Urinary bladder (tissue), 4 donors: ENCODE measurements around the gene DACH1. TPM values are rescaled to one million over a fixed set of nuclear protein-coding genes. Genes with fewer than 3 reads are reported as not detected.
A peak's percentile ranks its signal among the peaks of the same experiment; 100 is the strongest.
"Not testable (repeated sequence)": the region's sequence is repeated elsewhere in the genome, so short reads cannot be mapped to it uniquely, and the experiment has no call there.

ENCODE experiments used
- DNase-seq: peaks from one replicate; pipeline ENCODE4 v3.0.0-alpha.2; 2015; ENCODE audit errors: extremely low spot score
- H3K27ac ChIP-seq: one replicate; pipeline ENCODE4 v1.5.1; 2013; ENCODE audit warnings: low read depth, mild to moderate bottlenecking, moderate library complexity
- H3K36me3 ChIP-seq: one replicate; pipeline ENCODE4 v1.6.1; 2013; ENCODE audit warnings: mild to moderate bottlenecking, moderate library complexity; ENCODE audit not compliant: insufficient read depth
- H3K4me1 ChIP-seq: one replicate; pipeline ENCODE4 v1.6.1; 2013; ENCODE audit warnings: mild to moderate bottlenecking, moderate library complexity; ENCODE audit not compliant: insufficient read depth
- H3K4me3 ChIP-seq: one replicate; pipeline ENCODE4 v1.5.1; 2013; ENCODE audit warnings: low read depth, low read length
- WGBS: extraction: QIAGEN DNeasy Blood & Tissue Kit; methylation state at CpG from one replicate; pipeline ENCODE4 v1.1.7; 2013; 5-methylcytosine and 5-hydroxymethylcytosine counted together
- polyA plus RNA-seq: library from polyadenylated mRNA; stranded (reverse); fragments of 200-250 nt; gene quantifications from one replicate; pipeline ENCODE4 v1.2.3, GENCODE V29; 2013
- total RNA-seq: library from RNA; depleted of rRNA; stranded (reverse); fragments of >200 nt; gene quantifications from one replicate; pipeline ENCODE4 v1.2.3, GENCODE V29; 2014
- donor health status: healthy with polysubstance abuse.
- donor health status: healthy.

DACH1 gene
- total and polyA plus RNA-seq, 2 donors = 2.8 to 26.4 TPM

DNA sequence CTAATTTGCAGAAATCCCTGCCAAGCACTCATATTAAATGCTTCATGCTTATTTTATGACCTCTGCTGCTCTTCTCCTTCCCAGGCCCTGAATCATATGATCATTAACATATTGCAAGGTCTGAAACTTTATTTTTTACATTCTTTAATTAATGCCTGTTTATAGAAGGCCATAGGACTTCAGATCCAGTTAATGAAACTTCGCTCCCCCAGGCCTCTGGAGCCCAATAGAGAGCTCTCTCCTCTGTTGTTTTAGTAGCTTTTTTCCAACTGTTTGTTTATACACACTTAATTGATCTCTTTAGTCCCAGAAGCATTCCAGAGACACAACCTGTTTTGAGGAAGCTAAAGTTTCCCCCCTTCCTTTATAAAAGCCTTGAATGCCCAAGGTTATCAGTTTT is 68.3 kb downstream of the DACH1 start:
- no peak for DNase-seq
- H3K36me3 ChIP-seq = no peaks in the 10 kb centered on the region
- WGBS = 85% methylated on average over 1 of the region's 1 CpG
- no peak overlapping the region for H3K27ac ChIP-seq
- no peak overlapping the region for H3K4me3 ChIP-seq
- no peaks in the 10 kb centered on the region for H3K4me1 ChIP-seq

GRCh38 chr13:71797517-71797916 is 69.5 kb downstream of the DACH1 start:
- Histone ChIP-seq H3K36me3 (no peaks in the 10 kb centered on the region), H3K27ac (no peak overlapping the region), H3K4me3 (no peak overlapping the region), H3K4me1 (no peaks in the 10 kb centered on the region)
- no peak for DNase-seq
- 40% methylated on average over 5 of the region's 5 CpGs for WGBS

DNA sequence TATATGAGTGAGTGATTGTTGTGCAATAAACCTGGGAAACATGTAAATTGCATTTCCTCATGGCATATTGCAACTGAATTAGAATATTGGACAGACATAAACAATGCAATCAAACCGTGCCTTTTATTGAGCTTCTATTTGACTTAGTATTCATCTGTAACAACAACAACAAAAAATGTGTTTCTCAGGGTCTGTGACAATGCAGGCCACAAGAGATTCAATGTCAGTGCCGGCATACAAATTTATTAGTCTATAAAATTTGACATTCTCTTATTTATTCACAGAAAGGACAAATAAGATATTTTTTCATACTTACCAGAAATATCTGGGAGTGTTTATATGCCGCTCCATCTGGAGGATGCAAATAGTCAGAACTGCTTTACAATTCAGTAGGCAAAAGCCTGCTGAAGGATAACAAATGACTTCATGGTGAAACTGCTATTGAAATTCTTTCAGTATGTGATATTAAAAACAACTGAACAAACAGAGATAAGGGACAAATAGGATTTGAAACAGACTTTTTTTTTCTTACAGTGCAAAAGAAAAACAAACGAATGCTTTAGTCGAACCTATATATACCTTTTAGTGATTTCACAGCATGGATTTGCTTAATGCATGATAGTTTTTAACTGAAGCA is 77.2 kb downstream of the DACH1 start:
- 39% methylated on average over 5 of the region's 5 CpGs for WGBS
- Histone ChIP-seq H3K36me3 (no peaks in the 10 kb centered on the region), H3K27ac (peak overlapping the region; percentile 10), H3K4me3 (no peak overlapping the region), H3K4me1 (no peaks in the 10 kb centered on the region)
- no peak for DNase-seq

- no peak for DNase-seq
- Histone ChIP-seq H3K4me3 (no peak overlapping the region), H3K4me1 (no peaks in the 10 kb centered on the region), H3K27ac (no peak overlapping the region), H3K36me3 (no peaks in the 10 kb centered on the region)
Measured at GRCh38 chr13:71789037-71789436, 78.0 kb downstream of the DACH1 start.

- no peaks in the 10 kb centered on the region for H3K4me1 ChIP-seq
- H3K27ac ChIP-seq = no peak overlapping the region
- no peak overlapping the region for H3K4me3 ChIP-seq
- DNase-seq = no peak
- no peaks in the 10 kb centered on the region for H3K36me3 ChIP-seq
- 60% methylated on average over 9 of the region's 9 CpGs for WGBS
Measured at GRCh38 chr13:71787414-71787813, 79.6 kb downstream of the DACH1 start.

- Histone ChIP-seq H3K4me1 (no peaks in the 10 kb centered on the region), H3K36me3 (no peaks in the 10 kb centered on the region), H3K27ac (no peak overlapping the region), H3K4me3 (no peak overlapping the region)
- DNase-seq = no peak
- WGBS = 67% methylated on average over 4 of the region's 4 CpGs
Measured at GRCh38 chr13:71786875-71787274, 80.1 kb downstream of the DACH1 start.

- DNase-seq = no peak
Measured at GRCh38 chr13:71785361-71785760, 81.6 kb downstream of the DACH1 start.

GRCh38 chr13:71780546-71780945 is 86.5 kb downstream of the DACH1 start:
- Histone ChIP-seq H3K27ac (no peak overlapping the region), H3K4me3 (no peak overlapping the region), H3K36me3 (no peaks in the 10 kb centered on the region), H3K4me1 (no peaks in the 10 kb centered on the region)
- WGBS = 93% methylated on average over 5 of the region's 5 CpGs
- no peak for DNase-seq

More at GRCh38 chr13:71785361-71785760, 81.6 kb downstream of the DACH1 start:
- H3K36me3 ChIP-seq = no peaks in the 10 kb centered on the region
- no peaks in the 10 kb centered on the region for H3K4me1 ChIP-seq
- H3K4me3 ChIP-seq = no peak overlapping the region
- 91% methylated on average over 2 of the region's 2 CpGs for WGBS
- no peak overlapping the region for H3K27ac ChIP-seq

DNA sequence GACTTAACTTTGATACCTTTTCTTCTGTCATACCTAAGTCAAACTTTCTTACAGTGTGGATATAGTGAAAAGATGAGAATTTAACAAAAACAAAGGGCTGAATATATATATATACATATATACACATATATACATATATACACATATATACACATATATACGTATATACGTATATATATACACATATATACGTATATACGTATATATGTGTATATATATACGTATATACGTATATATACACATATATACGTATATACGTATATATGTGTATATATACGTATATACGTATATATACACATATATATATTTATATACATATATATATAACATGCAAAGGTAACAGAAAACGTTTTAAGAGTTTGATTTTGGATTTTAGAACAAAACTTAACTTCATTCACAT is 88.0 kb downstream of the DACH1 start:
- H3K27ac ChIP-seq, H3K4me3 ChIP-seq, H3K36me3 ChIP-seq, DNase-seq, H3K4me1 ChIP-seq: not testable (repeated sequence)
- 91% methylated on average over 11 of the region's 11 CpGs for WGBS

DNA sequence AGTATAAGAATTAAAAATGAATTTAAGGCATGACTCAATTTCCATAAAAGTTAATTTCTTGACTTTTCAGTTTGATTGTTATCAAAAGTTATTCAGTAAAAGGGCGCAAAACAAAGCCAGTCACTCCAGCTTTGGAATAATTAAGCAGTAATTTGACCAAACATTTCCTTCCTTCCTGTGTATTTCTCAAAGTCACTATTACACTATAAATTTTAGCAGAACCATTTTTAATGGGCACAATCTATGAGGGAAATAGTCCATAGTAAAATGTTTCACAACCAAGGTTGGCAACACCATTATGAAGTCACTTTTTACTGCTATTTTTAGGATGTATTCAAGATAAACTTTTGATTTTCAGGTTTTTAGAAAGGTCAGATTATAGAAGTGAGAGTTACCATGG is 91.0 kb downstream of the DACH1 start:
- Histone ChIP-seq H3K4me3 (no peak overlapping the region), H3K4me1 (no peaks in the 10 kb centered on the region), H3K36me3 (no peaks in the 10 kb centered on the region), H3K27ac (no peak overlapping the region)
- WGBS = 83% methylated on average over 1 of the region's 1 CpG
- no peak for DNase-seq

GRCh38 chr13:71774863-71775262 is 92.1 kb downstream of the DACH1 start:
- Histone ChIP-seq H3K4me3 (no peak overlapping the region), H3K27ac (no peak overlapping the region), H3K4me1 (no peaks in the 10 kb centered on the region), H3K36me3 (no peaks in the 10 kb centered on the region)
- no peak for DNase-seq
- WGBS = 95% methylated on average over 4 of the region's 4 CpGs

DNA sequence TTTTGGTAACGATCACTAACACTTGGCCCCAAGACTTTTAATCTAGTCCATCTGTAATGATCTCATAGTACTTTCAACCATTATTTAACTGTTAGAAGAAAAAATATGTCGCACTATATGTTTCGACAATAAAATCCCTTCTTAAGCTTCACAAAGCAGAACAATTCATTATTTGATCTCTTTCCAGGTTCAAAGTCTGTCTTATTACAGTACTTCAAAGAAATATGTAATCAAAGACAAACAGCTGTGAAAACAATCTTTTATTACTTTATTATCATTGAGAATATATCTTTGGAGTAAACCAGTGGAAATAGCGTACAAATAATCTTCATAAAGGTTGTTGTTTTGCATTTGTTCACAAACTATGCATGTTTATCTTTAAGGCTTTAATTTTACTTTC is 93.5 kb downstream of the DACH1 start:
- no peak for DNase-seq
- H3K4me1 ChIP-seq = no peaks in the 10 kb centered on the region
- no peak overlapping the region for H3K4me3 ChIP-seq
- H3K27ac ChIP-seq = no peak overlapping the region
- no peaks in the 10 kb centered on the region for H3K36me3 ChIP-seq
- WGBS = 37% methylated on average over 4 of the region's 4 CpGs

DNA sequence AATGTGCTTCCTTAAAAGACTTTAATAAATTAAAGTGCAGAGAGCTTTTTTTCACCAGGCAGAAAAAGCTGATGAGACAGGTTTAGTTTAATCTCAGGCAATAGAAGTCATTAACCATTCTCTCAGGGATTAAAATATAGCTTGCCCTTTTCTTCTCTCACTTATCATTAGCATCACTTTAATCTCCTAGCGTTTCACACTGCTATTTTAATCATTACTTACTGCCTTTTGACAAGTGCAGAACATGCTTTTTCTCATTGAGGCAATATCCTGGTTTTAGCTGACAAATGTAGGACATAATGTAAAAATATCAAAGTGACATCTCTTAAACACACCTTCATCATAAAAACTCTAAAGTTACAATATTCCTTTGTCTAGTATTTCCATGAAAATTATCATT is 94.6 kb downstream of the DACH1 start:
- H3K4me3 ChIP-seq = no peak overlapping the region
- DNase-seq = no peak
- H3K4me1 ChIP-seq = no peaks in the 10 kb centered on the region
- 22% methylated on average over 1 of the region's 1 CpG for WGBS
- H3K36me3 ChIP-seq = no peaks in the 10 kb centered on the region
- H3K27ac ChIP-seq = no peak overlapping the region

DNA sequence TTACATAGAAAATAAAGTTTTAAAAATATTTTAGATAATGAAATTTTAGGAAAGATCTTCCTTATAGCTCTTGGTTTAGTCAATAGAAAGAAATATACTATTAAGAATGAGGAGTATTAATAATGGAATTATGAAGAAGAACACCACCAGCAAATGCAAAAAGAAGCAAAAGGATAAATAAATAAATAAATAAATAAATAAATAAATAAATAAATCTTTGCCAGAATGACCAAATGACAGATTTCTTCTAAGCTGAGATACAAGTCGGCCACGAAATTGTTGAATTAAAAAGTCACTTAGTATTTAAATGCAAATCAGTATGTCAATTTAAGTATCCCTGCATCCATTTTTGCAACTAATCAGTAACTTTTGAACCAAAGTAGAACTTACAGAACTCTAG is 95.9 kb downstream of the DACH1 start:
- H3K4me3 ChIP-seq = no peak overlapping the region
- H3K4me1 ChIP-seq = no peaks in the 10 kb centered on the region
- DNase-seq = no peak
- H3K36me3 ChIP-seq = no peaks in the 10 kb centered on the region
- H3K27ac ChIP-seq = no peak overlapping the region
- 98% methylated on average over 2 of the region's 2 CpGs for WGBS

DNA sequence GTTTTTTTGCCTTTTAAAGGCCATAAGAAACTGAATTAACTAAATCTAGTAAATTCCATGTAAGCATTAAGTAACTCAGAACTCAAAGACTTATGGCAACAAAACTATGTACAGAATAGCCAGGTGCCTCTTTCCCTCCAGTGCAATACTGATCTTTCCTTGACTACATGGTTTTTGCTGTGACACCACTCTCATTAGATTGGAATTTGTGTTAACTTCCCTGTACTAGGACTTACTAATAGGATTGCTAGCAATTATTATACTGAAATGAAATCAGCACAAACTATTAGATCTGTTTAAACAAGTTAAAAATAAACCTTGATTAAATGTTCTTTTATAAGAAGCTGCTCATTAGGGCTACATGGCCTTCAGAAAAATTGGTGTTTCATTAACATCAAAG is 96.3 kb downstream of the DACH1 start:
- Histone ChIP-seq H3K4me3 (no peak overlapping the region), H3K4me1 (no peaks in the 10 kb centered on the region), H3K36me3 (no peaks in the 10 kb centered on the region), H3K27ac (no peak overlapping the region)
- no peak for DNase-seq
